Endothelial cell of umbilical vein (primary cell): ENCODE measurements around the gene FAM83F. TPM values are rescaled to one million over a fixed set of nuclear protein-coding genes. Genes with fewer than 3 reads are reported as not detected.

ENCODE experiments used
- BruUV-seq: library from RNA; stranded (reverse); fragments of 400-500 nt; replicated peaks from 2 replicates; lab custom pipeline; 2021; lab: Mats Ljungman, UMichigan
- CTCF ChIA-PET: fragments of 300-600, 350-600 bp; sonication (Branson Sonifier 250); formaldehyde crosslinking; loops from one replicate; lab custom pipeline; 2021; ENCODE audit warnings: antibody characterized with exemption, inconsistent platforms; lab: Charles Lee
- POLR2A ChIA-PET: fragments of 300-600, 350-600 bp; sonication (Branson Sonifier 250); formaldehyde crosslinking; loops from one replicate; lab custom pipeline; 2021; ENCODE audit warnings: antibody characterized with exemption, inconsistent platforms; lab: Charles Lee
- DNase-seq: peaks from one replicate; pipeline ENCODE4 v3.0.0-alpha.2; 2011; ENCODE audit warnings: low read depth, low spot score
- FAIRE-seq: peaks from 2 replicates; lab custom pipeline; 2011; peaks lifted over from hg19 to GRCh38; lab: Jason Lieb, UNC
- H2AFZ ChIP-seq: 2 replicates; pipeline ENCODE4 v1.6.0; 2012; ENCODE audit warnings: low read depth, low read length, control low read depth, inconsistent platforms
- H3K27ac ChIP-seq: 2 replicates; pipeline ENCODE4 v1.5.1; 2011; ENCODE audit warnings: low read depth, mild to moderate bottlenecking, control low read depth, low read length, moderate library complexity; ENCODE audit not compliant: insufficient read depth
- H3K27me3 ChIP-seq, 2 experiments: 2 replicates each; pipeline versions ENCODE4 v1.6.0 to v1.6.1; 2011; ENCODE audit warnings: low read length in 2 of 2, mixed read lengths in 1 of 2; ENCODE audit not compliant: control insufficient read depth in 2 of 2, insufficient read depth in 2 of 2
- H3K36me3 ChIP-seq, 2 experiments: 2 replicates in 1 of 2; 3 replicates in 1 of 2; pipeline ENCODE4 v1.5.1; 2011; ENCODE audit warnings: low read length in 2 of 2, mild to moderate bottlenecking in 1 of 2, moderate library complexity in 1 of 2; ENCODE audit not compliant: control insufficient read depth in 2 of 2, insufficient read depth in 2 of 2; ENCODE audit errors: extremely low read depth in 1 of 2
- H3K4me1 ChIP-seq: 3 replicates; pipeline ENCODE4 v1.5.1; 2011; ENCODE audit warnings: mild to moderate bottlenecking, low read length; ENCODE audit not compliant: control insufficient read depth, insufficient read depth; ENCODE audit errors: extremely low read depth
- H3K4me2 ChIP-seq: 2 replicates; pipeline ENCODE4 v1.6.1; 2011; ENCODE audit warnings: low read length, control low read depth, mixed read lengths; ENCODE audit not compliant: insufficient read depth
- H3K4me3 ChIP-seq, 3 experiments: fragments of 200-600 bp in 1 of 3; sonication (generic), shearing (Covaris generic) in 1 of 3; replicated peaks in 1 of 3; 2 replicates each; pipeline ENCODE4 v1.5.1; 2011 to 2016; ENCODE audit warnings: control low read depth in 3 of 3, low read length in 3 of 3, mild to moderate bottlenecking in 2 of 3, inconsistent platforms in 1 of 3, low read depth in 1 of 3, moderate library complexity in 1 of 3; ENCODE audit not compliant: insufficient read depth in 1 of 3
- H3K79me2 ChIP-seq: 2 replicates; pipeline ENCODE4 v1.6.0; 2012; ENCODE audit warnings: low read length, inconsistent platforms; ENCODE audit not compliant: control insufficient read depth, insufficient read depth
- H3K9ac ChIP-seq: replicated peaks from 2 replicates; pipeline ENCODE3; 2011; ENCODE audit warnings: low read length, control low read depth; ENCODE audit not compliant: insufficient read depth; ENCODE audit errors: extremely low read depth
- H3K9me1 ChIP-seq: replicated peaks from 3 replicates; pipeline ENCODE4 v1.6.0; 2011; ENCODE audit warnings: mild to moderate bottlenecking, low read length; ENCODE audit not compliant: control insufficient read depth, insufficient read depth; ENCODE audit errors: extremely low read depth
- H3K9me3 ChIP-seq: replicated peaks from 2 replicates; pipeline ENCODE4 v1.5.1; 2012; ENCODE audit warnings: low read length, inconsistent platforms; ENCODE audit not compliant: control insufficient read depth, insufficient read depth
- H4K20me1 ChIP-seq: replicated peaks from 2 replicates; pipeline ENCODE3; 2011; ENCODE audit warnings: mild to moderate bottlenecking, low read length; ENCODE audit not compliant: control insufficient read depth, insufficient read depth; ENCODE audit errors: extremely low read depth
- CTCF ChIP-seq, 2 donors: IDR thresholded peaks; 1 replicate in 1 of 2; 2 replicates in 1 of 2; pipeline ENCODE4 v1.5.1; 2011; ENCODE audit warnings: low read length in 2 of 2, mild to moderate bottlenecking in 2 of 2, moderate library complexity in 2 of 2, control low read depth in 1 of 2, inconsistent platforms in 1 of 2, low read depth in 1 of 2; ENCODE audit not compliant: insufficient read depth in 1 of 2; ENCODE audit errors: extremely low read depth in 1 of 2
- EZH2 ChIP-seq: IDR thresholded peaks from 2 replicates; pipeline ENCODE4 v1.6.1; 2012; ENCODE audit warnings: borderline replicate concordance, low read depth, mild to moderate bottlenecking, moderate library complexity, low read length, inconsistent platforms; ENCODE audit not compliant: severe bottlenecking
- FOS ChIP-seq: IDR thresholded peaks from 2 replicates; pipeline ENCODE4 v1.6.1; 2011; ENCODE audit warnings: mild to moderate bottlenecking, low read length, moderate library complexity, borderline replicate concordance; ENCODE audit not compliant: insufficient read depth
- GATA2 ChIP-seq: IDR thresholded peaks from 2 replicates; pipeline ENCODE4 v1.7.0; 2011; ENCODE audit warnings: low read depth, mild to moderate bottlenecking, moderate library complexity, mixed read lengths, low read length; ENCODE audit not compliant: insufficient read length, insufficient read depth
- MAX ChIP-seq: IDR thresholded peaks from 2 replicates; pipeline ENCODE4 v1.6.1; 2011; ENCODE audit not compliant: insufficient read depth, insufficient read length
- POLR2AphosphoS5 ChIP-seq: IDR thresholded peaks from 2 replicates; pipeline ENCODE4 v1.6.1; 2012; ENCODE audit warnings: low read depth, mild to moderate bottlenecking, control low read depth, low read length, moderate library complexity; ENCODE audit not compliant: insufficient read depth
- dilution Hi-C: fragments of 300-500 bp; cut with MboI; formaldehyde crosslinking; loops from one replicate; pipeline ENCODE4 v1.15.0; 2019; ENCODE audit warnings: low sequenced_read_pairs; ENCODE audit not compliant: extremely low pct_ligation_motif_present
- intact Hi-C: fragments of 100-400 bp; cut with micrococcal nuclease; formaldehyde crosslinking; loops from one replicate; pipeline ENCODE4 v1.10.0; 2022
- polyA plus RNA-seq, 4 experiments: library from polyadenylated mRNA; depleted of rRNA in 3 of 4; stranded (reverse) in 3 of 4; unstranded in 1 of 4; fragments of >200 nt; gene quantifications; 2 replicates each; pipeline versions ENCODE4 v1.2.1 to v1.2.3, GENCODE V29; 2011 to 2012; ENCODE audit warnings: missing spikeins in 1 of 4
- total RNA-seq: library from RNA; stranded (reverse); gene quantifications from 2 replicates; pipeline ENCODE4 v1.2.3, GENCODE V29; 2021

Gene FAM83F
- total and polyA plus RNA-seq, 2 donors (not counting 3 experiments of a cell fraction or from before 2014, with no cell fraction given) = not detected

GRCh38 chr22:40021401-40022000, 26.7 kb downstream of the FAM83F start:
- intact Hi-C loops = loop anchor here (10.0 kb wide), 1 partner anchor 217 kb away; no protein-coding TSS in a partner anchor

More at GRCh38 chr22:40021401-40022000, 26.7 kb downstream of the FAM83F start:
- Histone ChIP-seq H2AFZ (no peak overlapping the region), H3K4me3 (no peak overlapping the region), H3K27me3 (no peaks in the 10 kb centered on the region), H3K4me1 (no peaks in the 10 kb centered on the region), H3K9me1 (no peaks in the 10 kb centered on the region), H3K36me3 (no peaks in the 10 kb centered on the region), H3K4me2 (no peak overlapping the region), H3K79me2 (no peaks in the 10 kb centered on the region), H3K9ac (no peak overlapping the region), H3K9me3 (no peaks in the 10 kb centered on the region), H4K20me1 (no peaks in the 10 kb centered on the region), H3K27ac (no peak overlapping the region)
- dilution Hi-C loops = loop anchor here (25.0 kb wide), 1 partner anchor 459 kb away; the partner anchor contains the start of gene CACNA1I
- BruUV-seq = no TSS peak
- TF ChIP-seq FOS (no peak), CTCF (IDR thresholded peaks at IDR 0.05; ENCODE audit: extremely low read depth in 1 of 2, insufficient read depth in 1 of 2, low read depth in 1 of 2, low read length in 2 of 2) (no peak), EZH2 (no peak), POLR2AphosphoS5 (no peak), MAX (no peak), GATA2 (no peak)
- CTCF ChIA-PET = interaction anchor here (0.7 to 4.1 kb wide), 12 partner anchors 14 to 487 kb away, joined by 3 to 97 read pairs (median 3); no protein-coding TSS in a partner anchor
- no peak for DNase-seq
- no peak for FAIRE-seq
- POLR2A ChIA-PET = no interaction called here
